ENCODE measurements around the gene NPAS3. TPM values are rescaled to one million over a fixed set of nuclear protein-coding genes. Genes with fewer than 3 reads are reported as not detected.

The NPAS3 gene
- total and polyA plus RNA-seq, 2 of the 8 experiments (the other 6 are each of a cell fraction or from before 2014, with no cell fraction given): 0.11 to 0.60 TPM

DNA sequence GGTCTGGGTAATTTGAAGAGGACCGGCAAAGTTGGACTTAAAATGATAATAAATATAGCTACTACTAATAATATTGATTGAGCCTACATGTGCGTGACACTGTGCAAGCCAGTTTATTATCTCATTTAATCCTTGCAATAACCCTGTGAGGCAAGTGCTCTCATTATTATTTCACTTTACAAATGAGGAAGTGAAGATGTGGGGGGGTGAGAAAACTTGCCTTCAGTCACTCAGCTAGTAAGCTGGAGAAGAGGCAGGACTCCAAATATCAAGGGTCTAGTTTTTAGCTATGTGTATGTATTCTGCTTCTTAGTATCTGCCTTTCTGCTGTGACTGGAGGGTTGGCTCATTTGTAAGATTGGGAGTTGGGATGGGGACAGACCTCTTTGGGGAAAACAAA, 39.2 kb downstream of the NPAS3 start (continued):
- TF ChIP-seq CHD7 (IDR thresholded peaks at IDR 0.05; ENCODE audit: insufficient replicate concordance, low read length) (no peak), SP1 (IDR thresholded peaks at IDR 0.05; ENCODE audit: low read depth, low read length) (no peak), RNF2 (IDR thresholded peaks at IDR 0.05; ENCODE audit: borderline replicate concordance, low read depth, low read length, missing control alignments, poor library complexity, severe bottlenecking) (no peak), KDM1A (IDR thresholded peaks at IDR 0.05; ENCODE audit: borderline replicate concordance, low read length) (no peak), BRCA1 (IDR thresholded peaks at IDR 0.05; ENCODE audit: low read depth, low read length) (no peak)

Data from H1 (cell line).